ENCODE measurements around the gene PCP2.

Gene PCP2

GRCh38 chr19:7598180-7598579, 35.3 kb downstream of the PCP2 start:
- no peak for TF ChIP-seq CTCF (IDR thresholded peaks at IDR 0.05; ENCODE audit: extremely low read depth, insufficient read depth, missing control alignments)
- no peak for DNase-seq (ENCODE audit: low spot score)
- in situ Hi-C loops (cut with MboI; ENCODE audit: low pct_unique_long_range_greater_than_20kb, low sequenced_read_pairs, unreplicated experiment) = no loop called here

- in situ Hi-C loops (cut with MboI; ENCODE audit: low pct_unique_long_range_greater_than_20kb, low sequenced_read_pairs, unreplicated experiment) = no loop called here
- no peak for TF ChIP-seq CTCF (IDR thresholded peaks at IDR 0.05; ENCODE audit: extremely low read depth, insufficient read depth, missing control alignments)
- DNase-seq (ENCODE audit: low spot score) = no peak
Measured at GRCh38 chr19:7597689-7598088, 35.8 kb downstream of the PCP2 start.

- DNase-seq (ENCODE audit: low spot score) = peak; percentile 45
- in situ Hi-C loops (cut with MboI; ENCODE audit: low pct_unique_long_range_greater_than_20kb, low sequenced_read_pairs, unreplicated experiment) = no loop called here
- TF ChIP-seq CTCF (IDR thresholded peaks at IDR 0.05; ENCODE audit: extremely low read depth, insufficient read depth, missing control alignments) = no peak
Measured at GRCh38 chr19:7596211-7596937, 37.1 kb downstream of the PCP2 start.

GRCh38 chr19:7595466-7596133, 37.9 kb downstream of the PCP2 start, which contains the start of gene CAMSAP3:
Gene CAMSAP3 (plus strand): TSS chr19:7595863. CDS start chr19:7596003, 140 bp downstream.
- TF ChIP-seq CTCF (IDR thresholded peaks at IDR 0.05; ENCODE audit: extremely low read depth, insufficient read depth, missing control alignments) = no peak
- in situ Hi-C loops (cut with MboI; ENCODE audit: low pct_unique_long_range_greater_than_20kb, low sequenced_read_pairs, unreplicated experiment) = no loop called here
- DNase-seq (ENCODE audit: low spot score) = peak; percentile 86

GRCh38 chr19:7590256-7590655, 43.3 kb downstream of the PCP2 start:
- in situ Hi-C loops (cut with MboI; ENCODE audit: low pct_unique_long_range_greater_than_20kb, low sequenced_read_pairs, unreplicated experiment) = no loop called here
- no peak for TF ChIP-seq CTCF (IDR thresholded peaks at IDR 0.05; ENCODE audit: extremely low read depth, insufficient read depth, missing control alignments)
- no peak for DNase-seq (ENCODE audit: low spot score)

- in situ Hi-C loops (cut with MboI; ENCODE audit: low pct_unique_long_range_greater_than_20kb, low sequenced_read_pairs, unreplicated experiment) = no loop called here
- no peak for DNase-seq (ENCODE audit: low spot score)
- TF ChIP-seq CTCF (IDR thresholded peaks at IDR 0.05; ENCODE audit: extremely low read depth, insufficient read depth, missing control alignments) = no peak
Measured at GRCh38 chr19:7589822-7590221, 43.7 kb downstream of the PCP2 start.
